Sigmoid colon (tissue), 4 donors: ENCODE results near the gene AFF2.

Experiments used
- EP300 ChIP-seq, 4 donors: sonication (generic); formaldehyde crosslinking; IDR thresholded peaks; one replicate each; pipeline ENCODE4 v1.6.1; 2017; ENCODE audit warnings: antibody characterized with exemption in 4 of 4
- POLR2A ChIP-seq, 2 donors: fragments of 450-650 bp; IDR thresholded peaks; one replicate each; pipeline ENCODE4 v1.6.1; 2016; ENCODE audit warnings: antibody characterized with exemption in 2 of 2, mild to moderate bottlenecking in 2 of 2, moderate library complexity in 2 of 2
- POLR2AphosphoS5 ChIP-seq, 4 donors: sonication (generic); formaldehyde crosslinking; IDR thresholded peaks; one replicate each; pipeline ENCODE4 v1.6.1; 2017; ENCODE audit warnings: antibody characterized with exemption in 4 of 4
- TF ChIP-seq, protein P1 (sequence below), 4 experiments: fragments of 450-650 bp in 3 of 4; fragments of 200-600 bp in 1 of 4; IDR thresholded peaks; one replicate each; pipeline ENCODE4 v1.5.1; 2016 to 2019; ENCODE audit warnings: antibody characterized with exemption in 4 of 4, mild to moderate bottlenecking in 3 of 4, moderate library complexity in 2 of 4

DNA sequence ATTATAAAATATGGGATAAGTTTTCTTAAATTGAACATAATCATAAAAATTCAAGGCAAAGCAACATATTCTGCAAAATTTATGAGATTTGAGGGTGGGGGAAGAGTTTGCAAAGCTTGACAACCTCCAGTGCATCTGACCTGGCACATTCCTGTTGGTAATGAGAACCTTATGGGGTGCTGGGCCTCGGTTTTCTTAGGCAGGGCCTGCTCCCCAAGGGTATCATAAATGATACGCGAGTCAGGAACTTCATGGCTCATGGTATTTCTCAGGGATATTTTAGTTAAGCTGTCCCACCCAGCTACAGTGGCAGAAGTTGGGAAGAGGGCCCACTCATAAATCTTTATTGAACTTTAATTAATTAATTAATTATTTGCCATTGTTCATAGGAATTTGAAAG lies 13.2 kb downstream of the AFF2 start:
- TF ChIP-seq, protein P1, sequence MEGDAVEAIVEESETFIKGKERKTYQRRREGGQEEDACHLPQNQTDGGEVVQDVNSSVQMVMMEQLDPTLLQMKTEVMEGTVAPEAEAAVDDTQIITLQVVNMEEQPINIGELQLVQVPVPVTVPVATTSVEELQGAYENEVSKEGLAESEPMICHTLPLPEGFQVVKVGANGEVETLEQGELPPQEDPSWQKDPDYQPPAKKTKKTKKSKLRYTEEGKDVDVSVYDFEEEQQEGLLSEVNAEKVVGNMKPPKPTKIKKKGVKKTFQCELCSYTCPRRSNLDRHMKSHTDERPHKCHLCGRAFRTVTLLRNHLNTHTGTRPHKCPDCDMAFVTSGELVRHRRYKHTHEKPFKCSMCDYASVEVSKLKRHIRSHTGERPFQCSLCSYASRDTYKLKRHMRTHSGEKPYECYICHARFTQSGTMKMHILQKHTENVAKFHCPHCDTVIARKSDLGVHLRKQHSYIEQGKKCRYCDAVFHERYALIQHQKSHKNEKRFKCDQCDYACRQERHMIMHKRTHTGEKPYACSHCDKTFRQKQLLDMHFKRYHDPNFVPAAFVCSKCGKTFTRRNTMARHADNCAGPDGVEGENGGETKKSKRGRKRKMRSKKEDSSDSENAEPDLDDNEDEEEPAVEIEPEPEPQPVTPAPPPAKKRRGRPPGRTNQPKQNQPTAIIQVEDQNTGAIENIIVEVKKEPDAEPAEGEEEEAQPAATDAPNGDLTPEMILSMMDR (IDR thresholded peaks at IDR 0.05): no peak
- TF ChIP-seq POLR2A (IDR thresholded peaks at IDR 0.05): no peak
- no peak for TF ChIP-seq EP300 (IDR thresholded peaks at IDR 0.05)
- TF ChIP-seq POLR2AphosphoS5 (IDR thresholded peaks at IDR 0.05): no peak
